ENCODE data around the gene WDFY4. TPM values are rescaled to one million over a fixed set of nuclear protein-coding genes. Genes with fewer than 3 reads are reported as not detected.

The WDFY4 gene
- total RNA-seq, 2 donors from 2014 or later: 1.5 to 4.6 TPM

DNA sequence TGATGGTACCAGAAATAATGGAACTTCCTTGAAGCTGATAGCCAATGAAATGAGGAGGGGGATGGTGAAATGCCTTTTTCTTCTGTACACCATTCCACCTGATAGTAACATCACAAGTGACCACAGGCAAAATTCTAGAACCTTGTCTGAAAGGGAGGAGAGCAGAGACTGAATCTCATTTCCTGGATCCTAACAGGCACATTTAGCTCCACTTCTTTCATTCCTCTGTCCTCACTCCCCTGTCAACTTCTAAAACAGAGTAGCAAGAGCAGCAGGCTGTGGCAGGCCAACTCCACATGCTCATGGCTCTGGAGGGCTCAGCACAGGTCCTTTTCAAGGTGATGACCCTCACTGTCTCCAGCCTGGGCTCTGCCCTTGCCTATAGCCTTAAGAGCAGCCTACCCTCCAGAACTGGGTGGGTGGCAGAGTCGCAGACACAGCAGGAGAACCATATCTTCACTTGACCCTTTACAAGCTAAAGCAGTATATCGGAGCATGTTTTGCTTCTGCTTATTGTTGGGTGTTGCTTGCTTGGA lies 255.2 kb downstream of the WDFY4 start, which contains the start of gene LRRC18:
TSS of gene LRRC18 (minus strand) at position 51 of the 536 bp plus-strand sequence. CDS start 25,685 bp downstream, outside the sequence.
- ATAC-seq: no peak
- intact Hi-C loops (cut with DNase I, micrococcal nuclease): no loop called here

DNA sequence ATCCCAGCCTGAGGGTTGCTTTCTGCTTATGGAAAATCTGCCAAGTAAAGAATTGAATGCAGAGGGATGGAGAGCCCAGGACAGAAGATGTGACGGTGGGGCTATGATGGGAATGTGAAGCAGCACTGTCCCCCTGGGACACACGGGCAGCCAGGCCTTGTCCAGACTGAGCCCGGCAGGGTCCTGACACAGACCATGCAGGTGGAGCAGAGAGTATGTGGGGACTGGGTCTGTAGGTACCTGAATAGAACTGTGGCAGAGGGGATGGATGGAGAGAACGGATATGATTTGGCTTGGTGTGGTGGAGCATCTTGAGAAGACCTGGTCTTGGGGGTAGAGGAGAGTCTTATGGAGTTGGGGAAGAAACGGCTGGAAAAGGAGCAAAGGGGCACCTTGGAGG lies 255.7 kb downstream of the WDFY4 start:
- no peak for DNase-seq
- intact Hi-C loops (cut with DNase I, micrococcal nuclease): no loop called here
- ATAC-seq: no peak

More for the DNA sequence above, 255.2 kb downstream of the WDFY4 start, which contains the start of gene LRRC18:
- no peak for DNase-seq

GRCh38 chr10:48940958-48941357 lies 256.3 kb downstream of the WDFY4 start:
- DNase-seq: no peak
- intact Hi-C loops (cut with DNase I, micrococcal nuclease): no loop called here
- ATAC-seq: no peak

DNA sequence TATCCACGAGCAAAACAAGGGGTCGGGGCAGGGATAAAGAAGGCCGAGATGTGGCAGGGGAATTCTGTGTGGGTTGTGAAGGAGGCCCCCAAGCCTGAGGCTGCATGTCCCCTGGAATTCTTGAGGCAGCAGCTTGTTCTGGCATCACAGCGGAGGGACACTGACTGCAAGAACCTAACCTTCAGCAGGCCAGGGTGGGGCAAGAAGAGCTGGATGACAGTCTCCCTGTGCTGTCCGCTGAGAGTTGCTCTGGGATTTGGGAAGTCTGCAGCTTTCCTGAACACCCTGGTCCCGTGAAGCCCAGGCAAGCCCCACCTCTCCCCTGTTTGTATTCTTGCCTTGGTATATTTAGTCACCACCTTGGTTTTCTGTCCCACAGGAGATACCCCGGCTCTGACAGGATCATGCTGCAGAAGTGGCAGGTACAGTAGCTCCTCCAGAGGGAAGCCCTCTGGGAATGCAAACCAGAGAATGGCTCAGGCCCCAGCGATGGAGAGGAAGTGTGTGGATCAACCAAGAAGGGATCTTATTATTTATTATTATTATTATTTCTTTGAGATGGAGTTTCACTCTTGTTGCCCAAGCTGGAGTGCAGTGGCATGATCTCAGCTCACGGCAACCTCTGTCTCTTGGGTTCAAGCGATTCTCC lies 256.9 kb downstream of the WDFY4 start:
- no peak for ATAC-seq
- intact Hi-C loops (cut with DNase I, micrococcal nuclease): no loop called here
- DNase-seq: no peak

GRCh38 chr10:48943096-48943495 lies 258.4 kb downstream of the WDFY4 start:
- intact Hi-C loops (cut with DNase I, micrococcal nuclease): no loop called here
- DNase-seq: no peak

DNA sequence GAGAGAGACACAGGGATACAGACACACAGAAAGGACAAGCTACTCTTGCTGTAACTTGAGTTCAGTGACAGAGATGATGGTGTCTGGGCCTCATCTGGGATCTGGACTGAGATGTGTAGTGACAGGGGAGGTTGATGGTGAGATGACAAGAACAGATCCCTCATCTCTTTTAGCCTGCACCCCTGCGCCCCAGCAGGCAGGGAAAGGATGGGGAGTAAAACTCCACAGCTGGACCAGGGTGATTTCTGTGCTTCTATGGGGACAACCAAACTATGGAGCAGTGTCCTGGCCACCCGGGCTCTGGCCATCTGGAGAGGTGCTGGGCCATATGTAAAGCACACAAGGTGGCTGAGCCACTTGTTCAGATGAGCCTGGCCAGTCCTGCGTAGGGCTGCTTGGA lies 259.5 kb downstream of the WDFY4 start:
- intact Hi-C loops (cut with DNase I, micrococcal nuclease): no loop called here
- DNase-seq: no peak
- ATAC-seq: no peak

More at GRCh38 chr10:48943096-48943495, 258.4 kb downstream of the WDFY4 start:
- no peak for ATAC-seq

- intact Hi-C loops (cut with DNase I, micrococcal nuclease): no loop called here
- DNase-seq (peak; percentile 38 to 41), ATAC-seq (peak; percentile 98)
Observed at GRCh38 chr10:48945441-48946130, 260.9 kb downstream of the WDFY4 start.

- ATAC-seq (peak; percentile 39), DNase-seq (no peak)
- intact Hi-C loops (cut with DNase I, micrococcal nuclease): no loop called here
Observed at GRCh38 chr10:48946332-48946731, 261.7 kb downstream of the WDFY4 start.

DNA sequence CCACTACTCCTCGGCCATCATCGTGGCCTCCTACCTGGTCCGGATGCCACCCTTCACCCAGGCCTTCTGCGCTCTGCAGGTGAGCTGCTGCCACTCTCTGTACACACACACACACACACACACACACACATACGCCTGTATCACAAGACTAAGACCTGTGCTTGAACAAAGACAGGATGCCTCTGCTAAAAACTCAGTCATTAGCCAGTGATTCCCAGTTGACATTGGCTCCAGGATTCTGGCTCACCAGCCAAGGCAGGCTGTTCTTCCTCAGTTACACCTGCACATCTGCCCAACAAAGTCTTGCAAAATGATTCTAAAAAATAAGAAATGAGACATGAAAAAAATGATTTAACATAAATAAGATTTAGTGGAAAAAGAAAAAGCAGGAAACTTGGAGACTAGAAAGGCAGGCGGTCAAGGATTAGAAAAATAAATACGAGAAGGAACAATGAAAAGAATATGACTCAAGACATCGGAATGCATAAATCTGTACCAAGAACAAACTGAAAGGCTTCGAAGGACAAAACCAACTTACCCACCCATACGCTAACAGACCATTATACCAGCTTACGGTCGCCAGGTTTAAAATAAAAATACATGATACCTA lies 262.3 kb downstream of the WDFY4 start:
- ATAC-seq (no peak), DNase-seq (no peak)
- intact Hi-C loops (cut with DNase I, micrococcal nuclease): no loop called here

DNA sequence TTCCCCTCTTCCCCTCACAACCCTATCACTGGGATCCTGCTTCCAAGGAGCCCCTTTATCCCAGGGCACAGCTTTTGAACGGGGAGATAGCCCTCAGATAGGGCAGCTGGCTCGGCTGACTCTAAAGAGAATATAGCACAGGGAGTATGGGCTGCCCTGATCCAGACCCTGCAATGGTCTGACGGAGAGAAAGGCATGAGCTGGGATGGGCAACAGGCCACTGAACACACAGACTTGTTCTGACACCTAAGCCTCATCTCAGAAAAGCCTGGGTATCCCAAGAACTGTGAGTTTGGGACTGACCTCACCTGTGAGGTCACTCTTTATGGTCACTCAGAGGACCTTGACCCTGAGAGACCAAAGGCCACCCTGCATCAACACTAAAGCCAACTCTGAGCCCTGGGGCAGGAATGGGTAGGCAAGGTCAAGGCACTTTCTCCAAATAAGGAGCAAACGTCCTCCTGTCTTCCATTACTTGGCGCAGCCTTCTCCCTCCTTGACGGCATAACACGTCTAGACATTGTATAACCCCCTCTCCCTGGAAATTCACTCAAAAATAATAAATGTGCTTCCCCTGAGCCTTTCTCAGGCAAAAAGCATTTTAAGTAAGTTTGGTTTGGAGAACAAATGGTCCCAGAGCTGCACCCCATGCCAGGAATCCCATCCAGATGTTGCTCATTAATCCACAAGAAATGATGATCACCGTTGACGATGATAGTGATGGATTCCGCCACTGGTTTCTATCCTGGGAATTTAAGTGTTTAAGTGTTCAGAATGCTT lies 263.2 kb downstream of the WDFY4 start:
- ATAC-seq (no peak), DNase-seq (no peak)
- intact Hi-C loops (cut with DNase I, micrococcal nuclease): no loop called here

DNA sequence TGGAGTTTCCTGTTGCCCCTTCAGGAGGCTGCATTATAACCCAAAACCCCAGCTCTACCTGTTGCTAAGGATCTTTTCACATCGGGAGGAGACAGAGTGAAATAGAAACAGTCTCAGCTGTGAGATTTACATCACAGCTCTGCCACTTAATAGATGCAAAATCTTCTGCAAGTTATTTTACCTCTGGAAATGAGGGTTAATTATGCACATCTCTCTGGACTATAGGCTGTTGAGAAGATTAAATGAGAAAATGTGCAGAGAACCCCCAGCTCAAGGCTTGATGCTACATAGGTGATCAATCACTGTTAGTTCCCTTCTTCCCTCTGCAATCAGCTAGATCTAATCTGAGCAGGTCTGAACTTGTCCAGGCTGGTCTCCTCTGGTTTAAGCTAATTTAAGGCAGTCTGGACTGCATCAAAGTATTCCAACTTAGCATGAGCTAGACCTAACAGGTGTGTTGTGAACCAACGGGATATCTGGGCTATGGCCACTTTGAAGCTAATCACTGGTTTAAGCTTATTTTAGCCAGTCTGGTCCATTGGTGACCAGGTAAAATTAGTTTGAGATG lies 263.9 kb downstream of the WDFY4 start:
- ATAC-seq: no peak
- DNase-seq: no peak
- intact Hi-C loops (cut with DNase I, micrococcal nuclease): no loop called here

DNA sequence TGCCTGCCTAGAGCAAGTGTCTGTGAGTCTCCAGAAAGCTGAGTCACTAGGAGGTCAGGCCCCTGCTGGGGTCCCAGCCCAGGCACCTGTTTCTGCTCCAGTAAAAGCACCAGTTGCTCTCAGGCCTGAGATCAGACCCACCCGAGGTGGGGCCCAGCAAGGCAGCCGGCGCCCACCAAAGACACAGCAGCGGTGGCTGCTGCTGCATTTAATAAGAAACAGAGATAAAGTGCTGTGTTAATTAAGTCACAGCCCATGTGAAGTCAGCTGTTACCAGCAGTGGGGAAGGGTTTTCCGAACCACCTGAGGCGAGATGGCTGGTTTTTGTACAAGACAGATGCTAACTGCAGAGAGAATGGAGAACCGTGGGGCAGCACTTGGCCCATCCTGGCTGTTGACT lies 267.0 kb downstream of the WDFY4 start:
- DNase-seq (no peak), ATAC-seq (no peak)
- intact Hi-C loops (cut with DNase I, micrococcal nuclease): no loop called here

- no peak for DNase-seq
- no peak for ATAC-seq
- intact Hi-C loops (cut with DNase I, micrococcal nuclease): no loop called here
Observed at GRCh38 chr10:48957361-48958151, 272.9 kb downstream of the WDFY4 start.

GRCh38 chr10:48958598-48959190 lies 274.0 kb downstream of the WDFY4 start:
- no peak for DNase-seq
- intact Hi-C loops (cut with DNase I, micrococcal nuclease): no loop called here
- ATAC-seq: no peak

DNA sequence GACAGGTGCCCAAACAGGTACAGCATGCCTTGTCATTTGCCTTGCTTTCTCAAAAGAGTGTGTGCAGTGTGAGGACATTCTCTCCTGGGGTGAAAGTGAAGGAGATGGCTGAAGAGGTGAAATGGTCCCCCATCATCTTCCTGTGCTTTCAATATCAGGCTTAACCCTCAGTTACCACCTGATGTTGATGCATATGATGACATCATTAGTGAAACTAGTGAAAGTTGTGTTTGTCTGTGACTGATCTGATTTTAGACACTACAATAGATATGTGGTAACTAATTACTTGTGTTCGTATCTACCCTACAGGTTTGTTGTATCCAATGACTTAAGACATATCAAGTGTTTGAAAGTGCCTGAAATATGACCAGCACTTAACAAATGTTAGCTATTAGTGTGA lies 279.4 kb downstream of the WDFY4 start:
- ATAC-seq: no peak
- DNase-seq: no peak
- intact Hi-C loops (cut with DNase I, micrococcal nuclease): no loop called here

GRCh38 chr10:48965460-48965859 lies 280.8 kb downstream of the WDFY4 start:
- DNase-seq (no peak), ATAC-seq (no peak)
- intact Hi-C loops (cut with DNase I, micrococcal nuclease): no loop called here

DNA sequence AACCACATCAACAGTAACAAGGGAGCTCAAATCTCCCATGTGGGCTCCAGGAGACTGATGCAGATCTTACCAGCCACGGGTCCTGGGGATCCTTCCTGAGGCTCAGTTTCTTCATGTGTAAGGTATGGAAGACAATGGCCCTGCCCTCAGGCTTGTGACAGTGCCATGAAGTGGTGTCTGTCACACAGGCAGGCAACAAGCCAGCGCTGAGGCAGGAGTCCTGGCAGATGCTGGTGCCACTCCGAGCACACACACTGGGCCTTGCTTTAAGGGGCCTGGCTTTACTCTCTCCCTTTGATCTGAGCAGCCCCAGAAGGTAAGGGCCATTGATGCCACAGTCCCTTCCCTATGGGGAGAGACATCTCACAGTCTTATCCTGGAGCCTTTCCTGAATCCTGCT lies 283.4 kb downstream of the WDFY4 start:
- ATAC-seq (no peak), DNase-seq (no peak)
- intact Hi-C loops (cut with DNase I, micrococcal nuclease): no loop called here

- DNase-seq (no peak), ATAC-seq (no peak)
- intact Hi-C loops (cut with DNase I, micrococcal nuclease): no loop called here
Observed at GRCh38 chr10:48970046-48970445, 285.4 kb downstream of the WDFY4 start.

All from left colon (tissue), 2 donors.